Measurements from ENCODE around the gene HNRNPDL.
"Not testable (repeated sequence)": the region's sequence is repeated elsewhere in the genome, so short reads cannot be mapped to it uniquely, and the experiment has no call there.

Gene HNRNPDL

GRCh38 chr4:82397527-82397926, 32.7 kb downstream of the HNRNPDL start:
- TF ChIP-seq CTCF (IDR thresholded peaks at IDR 0.05; ENCODE audit: borderline replicate concordance, control extremely low read depth, extremely low read depth, insufficient read depth, missing control alignments): no peak
- in situ Hi-C loops (cut with MboI; ENCODE audit: low sequenced_read_pairs, unreplicated experiment): no loop called here
- DNase-seq (ENCODE audit: low spot score): no peak

- no peak for DNase-seq (ENCODE audit: low spot score)
- in situ Hi-C loops (cut with MboI; ENCODE audit: low sequenced_read_pairs, unreplicated experiment): no loop called here
- TF ChIP-seq CTCF (IDR thresholded peaks at IDR 0.05; ENCODE audit: borderline replicate concordance, control extremely low read depth, extremely low read depth, insufficient read depth, missing control alignments): no peak
These were observed 35.4 kb downstream of the HNRNPDL start for GRCh38 chr4:82394896-82395295.

GRCh38 chr4:82390061-82390460, 40.2 kb downstream of the HNRNPDL start:
- DNase-seq (ENCODE audit: low spot score); in situ Hi-C loops (cut with MboI; ENCODE audit: low sequenced_read_pairs, unreplicated experiment): not testable (repeated sequence)

DNA sequence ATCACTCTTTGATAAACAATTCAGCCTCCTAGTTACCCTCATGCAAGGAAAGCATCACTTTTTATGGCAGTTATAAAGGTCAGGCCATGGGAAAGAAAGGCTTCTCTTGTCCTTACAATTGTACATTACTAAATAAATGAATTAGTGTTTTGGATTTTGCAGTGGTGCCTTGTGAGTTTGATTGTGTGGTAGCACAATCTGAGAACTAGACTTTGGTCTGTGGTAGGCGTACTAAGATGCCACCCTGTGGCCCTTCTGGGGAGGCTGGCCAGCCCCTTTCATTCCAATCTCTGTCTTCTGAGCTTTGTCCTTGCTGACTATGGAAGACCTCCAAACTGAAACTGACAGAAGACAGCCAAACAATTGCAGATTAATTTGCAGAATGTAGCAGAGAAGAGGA, 41.9 kb downstream of the HNRNPDL start:
- DNase-seq (ENCODE audit: low spot score): no peak

DNA sequence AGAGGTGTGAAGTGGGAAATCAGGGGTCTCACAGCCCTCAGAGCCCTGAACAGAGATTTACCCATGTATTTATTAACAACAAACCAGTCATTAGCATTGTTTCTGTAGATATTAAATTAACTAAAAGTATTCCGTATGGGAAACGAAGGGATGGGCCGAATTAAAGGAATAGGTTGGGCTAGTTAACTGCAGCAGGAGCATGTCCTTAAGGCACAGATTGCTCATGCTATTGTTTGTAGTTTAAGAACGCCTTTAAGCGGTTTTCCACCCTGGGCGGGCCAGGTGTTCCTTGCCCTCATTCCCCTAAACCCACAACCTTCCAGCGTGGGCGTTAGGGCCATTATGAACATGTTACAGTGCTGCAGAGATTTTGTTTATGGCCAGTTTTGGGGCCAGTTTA, 44.0 kb downstream of the HNRNPDL start:
- in situ Hi-C loops (cut with MboI; ENCODE audit: low sequenced_read_pairs, unreplicated experiment); DNase-seq (ENCODE audit: low spot score): not testable (repeated sequence)

More for the DNA sequence above, 41.9 kb downstream of the HNRNPDL start:
- in situ Hi-C loops (cut with MboI; ENCODE audit: low sequenced_read_pairs, unreplicated experiment): no loop called here
- TF ChIP-seq CTCF (IDR thresholded peaks at IDR 0.05; ENCODE audit: borderline replicate concordance, control extremely low read depth, extremely low read depth, insufficient read depth, missing control alignments): no peak

GRCh38 chr4:82382751-82383150, 47.5 kb downstream of the HNRNPDL start:
- no peak for TF ChIP-seq CTCF (IDR thresholded peaks at IDR 0.05; ENCODE audit: borderline replicate concordance, control extremely low read depth, extremely low read depth, insufficient read depth, missing control alignments)
- in situ Hi-C loops (cut with MboI; ENCODE audit: low sequenced_read_pairs, unreplicated experiment): no loop called here
- no peak for DNase-seq (ENCODE audit: low spot score)

DNA sequence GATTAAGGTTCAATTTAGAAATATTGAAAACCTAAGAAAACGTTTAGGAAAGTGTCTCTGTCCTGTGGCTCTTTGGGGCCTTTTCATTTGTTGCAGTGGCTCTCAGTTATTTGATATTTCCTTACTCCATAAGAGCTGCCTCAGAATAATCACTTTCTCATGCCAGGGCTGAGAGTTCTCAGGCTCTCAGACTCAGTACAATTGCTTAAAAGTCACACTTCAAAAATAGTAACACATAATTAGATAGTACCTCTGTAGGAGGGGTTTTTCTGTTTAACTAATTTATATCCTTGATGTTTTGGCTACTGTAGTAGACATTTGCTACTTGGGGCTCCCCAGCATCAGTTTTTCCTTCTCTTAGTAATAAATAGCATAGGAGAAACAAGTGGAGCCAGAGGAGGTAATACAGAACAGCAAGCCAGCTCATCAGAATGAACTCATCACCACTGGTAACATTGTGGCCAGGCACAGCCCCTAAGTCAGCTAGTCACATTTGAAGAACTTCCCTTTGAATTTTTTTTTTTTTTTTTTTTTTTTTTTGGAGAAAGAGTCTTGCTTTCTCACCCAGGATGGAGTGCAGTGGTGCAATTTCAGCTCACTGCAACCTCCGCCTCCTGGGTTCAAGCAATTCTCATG, 48.5 kb downstream of the HNRNPDL start:
- in situ Hi-C loops (cut with MboI; ENCODE audit: low sequenced_read_pairs, unreplicated experiment): no loop called here
- no peak for TF ChIP-seq CTCF (IDR thresholded peaks at IDR 0.05; ENCODE audit: borderline replicate concordance, control extremely low read depth, extremely low read depth, insufficient read depth, missing control alignments)
- DNase-seq (ENCODE audit: low spot score): no peak

- in situ Hi-C loops (cut with MboI; ENCODE audit: low sequenced_read_pairs, unreplicated experiment): no loop called here
- TF ChIP-seq CTCF (IDR thresholded peaks at IDR 0.05; ENCODE audit: borderline replicate concordance, control extremely low read depth, extremely low read depth, insufficient read depth, missing control alignments): no peak
- DNase-seq (ENCODE audit: low spot score): no peak
These were observed 49.0 kb downstream of the HNRNPDL start for GRCh38 chr4:82381235-82381634.

Measured in GM13976 (cell line).